HG03039 (cell line): Measurements from ENCODE around the gene CACNA1E.
"Not testable (repeated sequence)": the region's sequence is repeated elsewhere in the genome, so short reads cannot be mapped to it uniquely, and the experiment has no call there.

ENCODE experiments used
- ATAC-seq: cut with Tn5 transposase; IDR thresholded peaks from one replicate; pipeline ENCODE4 v1.9.1; 2021; ENCODE audit warnings: mild to moderate bottlenecking, moderate library complexity; ENCODE audit not compliant: unreplicated experiment

CACNA1E gene

GRCh38 chr1:181798191-181798926, 315.0 kb downstream of the CACNA1E start:
- ATAC-seq = no peak

DNA sequence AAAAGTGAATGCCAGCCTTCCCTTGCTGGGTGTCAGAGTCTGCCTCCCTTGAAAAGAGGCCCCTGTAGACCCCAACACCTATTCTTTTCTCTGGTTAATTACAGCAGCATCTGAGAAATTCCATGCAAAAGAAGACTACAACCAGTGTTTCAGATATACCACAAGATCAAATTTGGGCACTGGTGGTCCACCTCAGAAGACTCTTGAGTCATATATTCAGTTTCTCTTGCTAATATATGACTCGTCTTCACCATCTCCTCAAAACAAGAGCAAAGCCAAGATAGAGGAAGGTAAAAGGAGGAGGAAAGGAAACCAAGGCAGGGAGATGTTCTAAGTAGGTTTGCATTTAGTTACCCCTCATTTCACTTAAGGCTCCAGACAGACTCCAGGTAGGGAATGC, 318.3 kb downstream of the CACNA1E start:
- no peak for ATAC-seq

- ATAC-seq = no peak
Measured at GRCh38 chr1:181802466-181802865, 319.1 kb downstream of the CACNA1E start.

DNA sequence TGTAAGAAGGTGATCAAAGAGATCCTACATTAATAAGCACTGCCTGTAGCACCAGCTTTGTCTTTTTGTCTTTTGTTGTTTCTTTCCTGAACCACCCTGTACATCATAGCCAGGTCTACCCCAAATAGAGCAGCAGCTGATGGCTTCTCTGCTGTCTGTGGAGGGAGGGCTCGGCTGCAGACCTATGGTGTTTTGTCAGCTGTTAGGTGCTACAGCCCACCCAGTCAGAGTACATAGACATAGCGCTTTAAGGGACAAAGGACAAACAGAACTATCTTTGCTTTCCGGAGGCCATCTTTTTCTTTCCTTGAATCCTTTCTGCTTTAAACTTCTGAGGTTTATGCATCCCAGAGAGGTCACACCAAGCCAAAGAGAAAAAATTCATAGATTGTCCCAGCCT, 320.1 kb downstream of the CACNA1E start:
- ATAC-seq = no peak

- ATAC-seq = no peak
Measured at GRCh38 chr1:181804989-181805388, 321.7 kb downstream of the CACNA1E start.

DNA sequence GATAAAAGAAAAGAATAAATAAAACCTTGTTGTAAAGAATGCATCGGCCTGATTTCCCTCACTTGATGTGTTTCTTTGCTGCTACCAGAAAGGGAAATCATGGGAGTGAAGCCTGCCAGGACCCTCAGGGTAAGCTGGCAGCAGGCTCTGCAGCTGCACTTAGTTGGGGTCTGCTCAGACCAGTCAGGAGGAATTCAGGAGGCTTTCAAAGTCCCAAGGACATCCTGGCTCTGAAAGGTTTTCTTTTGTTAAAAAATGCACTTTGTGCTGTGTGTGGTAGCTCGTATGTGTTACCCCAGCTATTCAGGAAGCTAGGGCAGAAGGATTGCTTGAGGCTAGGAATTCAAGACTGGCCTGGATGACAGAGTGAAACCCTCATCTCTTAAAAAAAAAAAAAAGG, 323.4 kb downstream of the CACNA1E start:
- ATAC-seq = no peak

DNA sequence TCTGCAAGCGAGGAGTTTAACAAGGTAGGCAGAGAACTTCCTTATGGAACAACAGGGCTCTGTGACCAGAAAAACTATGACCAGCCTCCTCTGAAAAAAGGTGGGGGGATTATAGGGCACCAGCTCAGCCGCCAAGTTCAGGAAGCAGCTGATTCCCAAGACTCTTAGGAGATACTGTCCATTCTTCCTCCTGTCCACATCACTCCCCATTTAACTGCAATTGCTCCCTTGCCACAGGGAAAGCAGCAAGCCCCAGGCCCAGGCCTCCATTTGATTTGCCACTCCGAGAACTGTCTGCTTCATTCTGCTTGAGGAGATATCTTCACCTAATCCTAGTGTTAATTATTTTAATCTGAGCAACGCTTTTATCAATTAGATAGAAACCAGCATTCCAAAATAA, 323.9 kb downstream of the CACNA1E start:
- no peak for ATAC-seq

GRCh38 chr1:181809991-181810545, 326.8 kb downstream of the CACNA1E start:
- no peak for ATAC-seq

- no peak for ATAC-seq
Measured at GRCh38 chr1:181812208-181812607, 328.9 kb downstream of the CACNA1E start.

DNA sequence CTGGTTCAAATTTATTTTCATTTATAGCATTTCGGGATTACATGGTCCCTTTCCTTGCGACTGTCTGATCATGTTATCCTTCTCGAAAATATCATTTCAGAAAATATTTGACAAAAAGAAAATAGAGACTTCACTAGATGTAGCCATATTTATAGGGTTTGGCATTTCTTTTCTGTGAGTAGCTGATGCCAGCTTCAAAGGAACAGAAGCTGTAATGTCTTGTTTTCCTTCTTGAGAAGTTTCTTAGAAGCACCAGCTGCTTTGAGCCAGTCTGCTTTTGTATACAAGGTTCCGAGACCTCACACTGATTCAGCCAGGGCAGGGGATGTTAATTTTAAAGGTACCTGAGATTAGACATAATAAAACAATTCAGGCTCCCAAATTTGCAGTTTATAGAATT, 329.9 kb downstream of the CACNA1E start:
- ATAC-seq = no peak

GRCh38 chr1:181816608-181817007, 333.3 kb downstream of the CACNA1E start:
- ATAC-seq = no peak

- no peak for ATAC-seq
Measured at GRCh38 chr1:181817091-181817490, 333.8 kb downstream of the CACNA1E start.

DNA sequence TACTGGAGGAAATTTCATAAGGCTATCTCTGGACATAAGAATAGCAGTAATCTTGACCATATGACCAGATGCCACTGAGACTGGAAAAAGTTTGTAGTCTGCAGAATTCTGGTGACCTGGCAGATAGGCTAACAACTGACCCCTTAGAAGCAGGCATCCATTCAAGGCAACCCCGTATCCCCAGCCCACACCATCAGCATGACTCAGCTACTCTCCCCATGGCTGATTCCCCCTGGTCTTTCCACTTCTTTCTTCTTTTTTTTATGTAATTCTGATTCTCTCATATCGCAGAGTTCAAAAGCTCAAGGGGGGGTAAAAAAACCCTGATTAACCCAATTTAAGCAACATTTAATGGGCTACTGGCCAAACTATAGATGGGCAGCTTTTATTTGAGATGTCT, 335.1 kb downstream of the CACNA1E start:
- ATAC-seq = no peak

- ATAC-seq = no peak
Measured at GRCh38 chr1:181818943-181819342, 335.6 kb downstream of the CACNA1E start.

DNA sequence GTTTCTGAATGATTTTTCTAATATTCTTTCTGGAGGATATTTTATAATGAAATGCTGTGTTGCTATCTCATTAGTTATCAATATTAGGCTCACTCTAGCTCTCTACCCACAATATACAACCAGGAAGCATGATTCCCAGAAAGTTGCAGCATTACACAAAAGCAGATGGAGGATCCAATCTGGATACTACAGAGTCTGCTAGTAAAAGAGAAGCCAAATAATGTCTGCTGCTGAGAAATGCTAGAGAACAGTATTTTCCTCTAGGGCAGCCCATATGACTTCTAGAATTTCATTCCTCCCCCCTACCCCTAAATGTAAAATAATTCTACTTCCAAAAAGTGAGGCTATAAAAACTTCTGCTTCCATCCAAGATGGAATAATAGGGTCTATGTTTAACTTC, 338.4 kb downstream of the CACNA1E start:
- ATAC-seq = no peak

GRCh38 chr1:181832173-181832880, 349.0 kb downstream of the CACNA1E start:
- not testable (repeated sequence) for ATAC-seq

DNA sequence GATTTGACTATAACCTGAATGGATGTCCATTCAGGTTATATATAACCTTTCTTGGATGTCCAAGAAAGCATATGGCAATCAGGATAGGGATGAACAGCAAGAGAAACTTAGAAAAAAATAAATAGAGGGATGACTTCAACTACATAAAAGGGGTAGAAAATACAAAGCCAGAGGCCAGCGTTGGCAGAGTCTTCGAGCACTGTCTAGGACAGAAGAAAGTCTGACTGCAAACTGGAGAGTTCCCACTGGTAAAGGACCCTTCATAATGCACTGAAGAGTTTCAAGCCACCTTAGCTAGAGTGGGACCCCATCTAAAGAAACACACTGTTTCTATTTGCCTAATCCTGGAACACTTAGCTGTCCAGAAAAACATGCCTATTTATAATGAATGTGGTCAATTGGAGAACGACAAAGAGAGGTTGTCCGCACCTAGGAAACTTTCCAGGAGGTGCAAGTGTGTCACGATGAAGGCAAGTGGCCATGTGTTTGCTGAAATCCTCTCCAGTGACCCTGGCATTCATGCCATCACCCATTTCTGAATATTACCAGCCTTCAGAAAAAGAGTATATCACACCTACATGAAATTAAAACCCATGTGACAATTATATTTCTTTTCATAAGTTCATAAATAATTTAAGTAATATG, 362.8 kb downstream of the CACNA1E start:
- ATAC-seq = no peak

GRCh38 chr1:181846681-181847080, 363.4 kb downstream of the CACNA1E start:
- ATAC-seq = no peak

DNA sequence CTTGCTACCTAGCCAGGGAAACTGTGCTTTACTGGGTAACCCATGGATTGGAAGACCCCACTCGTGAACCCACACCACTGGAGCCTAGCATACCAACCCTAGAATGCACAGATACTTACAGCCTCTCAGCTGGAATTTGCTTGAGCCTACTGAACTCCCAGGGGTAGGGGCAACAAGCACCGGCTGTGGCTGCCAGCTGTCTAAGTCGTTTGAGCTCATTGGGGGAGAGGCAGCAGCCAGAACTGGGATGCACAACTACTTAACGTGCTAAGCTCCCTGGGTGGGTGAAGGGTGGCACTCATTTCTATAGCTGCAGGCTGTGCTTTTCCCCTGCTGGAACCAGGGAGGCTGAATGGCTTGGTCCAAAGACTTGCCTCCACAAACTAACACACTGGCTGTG, 365.8 kb downstream of the CACNA1E start:
- ATAC-seq = no peak

DNA sequence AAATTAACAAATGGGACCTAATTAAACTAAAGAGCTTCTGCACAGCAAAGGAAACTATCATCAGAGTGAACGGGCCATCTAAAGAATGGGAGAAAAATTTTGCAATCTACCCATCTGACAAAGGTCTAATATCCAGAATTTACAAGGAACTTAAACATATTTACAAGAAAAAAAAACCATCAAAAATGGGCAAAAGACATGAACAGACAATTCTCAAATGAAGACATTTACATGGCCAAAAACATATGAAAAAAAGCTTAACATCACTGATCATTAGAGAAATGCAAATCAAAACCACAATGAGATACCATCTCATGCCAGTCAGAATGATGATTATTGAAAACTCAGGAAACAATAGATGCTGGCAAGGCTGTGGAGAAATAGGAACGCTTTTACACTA, 370.9 kb downstream of the CACNA1E start:
- not testable (repeated sequence) for ATAC-seq

DNA sequence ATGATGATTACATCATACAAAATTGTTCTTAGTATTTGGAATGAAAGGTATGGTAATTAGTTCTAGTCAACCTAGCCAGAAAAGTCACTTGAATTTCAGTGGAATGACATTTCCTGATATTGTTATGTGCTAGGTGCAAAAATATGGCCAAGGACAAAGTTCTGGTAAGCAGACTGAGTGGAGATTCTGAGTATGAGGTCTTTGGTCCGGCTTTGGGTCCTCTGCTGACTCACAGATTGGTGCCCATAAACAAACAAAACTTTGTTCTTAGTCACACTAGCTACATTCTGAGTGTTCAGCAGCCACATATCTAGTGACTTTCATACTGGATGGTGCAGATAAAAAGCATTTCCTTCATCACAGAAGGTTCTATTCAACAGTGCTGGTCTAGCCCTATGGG, 372.1 kb downstream of the CACNA1E start:
- ATAC-seq = no peak
